MM.1S (cell line): Measurements from ENCODE around the gene SLC38A10.

Experiments used
- DNase-seq: peaks from one replicate; pipeline ENCODE4 v3.0.0-alpha.2; 2015
- H2AFZ ChIP-seq: fragments of 300-600 bp; sonication (generic); 2 replicates; pipeline ENCODE4 v1.6.0; 2016; ENCODE audit warnings: antibody characterized with exemption, low read length
- H3F3A ChIP-seq: fragments of 300-600 bp; sonication (generic); 2 replicates; pipeline ENCODE4 v1.6.1; 2016; ENCODE audit warnings: mild to moderate bottlenecking, antibody characterized with exemption, low read length, moderate library complexity, mixed read lengths; ENCODE audit not compliant: insufficient read depth
- H3K27ac ChIP-seq: fragments of 300-600 bp; sonication (generic); 2 replicates; pipeline ENCODE4 v1.5.1; 2016; ENCODE audit warnings: mild to moderate bottlenecking, low read length
- H3K27me3 ChIP-seq: fragments of 300-600 bp; sonication (generic); replicated peaks from 2 replicates; pipeline ENCODE4 v1.6.0; 2016; ENCODE audit warnings: low read length; ENCODE audit not compliant: insufficient read depth
- H3K36me3 ChIP-seq: fragments of 300-600 bp; sonication (generic); replicated peaks from 2 replicates; pipeline ENCODE4 v1.6.1; 2016; ENCODE audit warnings: mild to moderate bottlenecking, low read length, mixed read lengths; ENCODE audit not compliant: insufficient read depth
- H3K4me1 ChIP-seq: fragments of 300-600 bp; sonication (generic); 2 replicates; pipeline ENCODE4 v1.6.1; 2016; ENCODE audit warnings: low read length, mixed read lengths
- H3K4me2 ChIP-seq: fragments of 300-600 bp; sonication (generic); 2 replicates; pipeline ENCODE4 v1.6.0; 2016; ENCODE audit warnings: low read depth, low read length
- H3K4me3 ChIP-seq: fragments of 300-600 bp; sonication (generic); 2 replicates; pipeline ENCODE4 v1.5.1; 2016; ENCODE audit warnings: low read length, mixed read lengths
- H3K79me2 ChIP-seq: fragments of 300-600 bp; sonication (generic); 2 replicates; pipeline ENCODE4 v1.6.1; 2016; ENCODE audit warnings: mixed run types, low read length, mixed read lengths
- H3K9ac ChIP-seq: fragments of 300-600 bp; sonication (generic); 2 replicates; pipeline ENCODE4 v1.6.1; 2016; ENCODE audit warnings: low read length, mixed read lengths
- H3K9me2 ChIP-seq: fragments of 300-600 bp; sonication (generic); replicated peaks from 2 replicates; pipeline ENCODE4 v1.6.1; 2016; ENCODE audit warnings: mild to moderate bottlenecking, low read length, mixed read lengths; ENCODE audit not compliant: insufficient read depth
- H3K9me3 ChIP-seq: fragments of 300-600 bp; sonication (generic); replicated peaks from 2 replicates; pipeline ENCODE4 v1.6.1; 2016; ENCODE audit warnings: mild to moderate bottlenecking, low read length, mixed read lengths; ENCODE audit not compliant: insufficient read depth
- H4K20me1 ChIP-seq: fragments of 300-600 bp; sonication (generic); 2 replicates; pipeline ENCODE4 v1.6.1; 2016; ENCODE audit warnings: mild to moderate bottlenecking, low read length, moderate library complexity, mixed read lengths; ENCODE audit not compliant: insufficient read depth
- EZH2 ChIP-seq: fragments of 300-600 bp; sonication (generic); optimal IDR thresholded peaks from 2 replicates; pipeline ENCODE3; 2017; ENCODE audit warnings: low read depth, mild to moderate bottlenecking, antibody characterized with exemption, low read length, mixed read lengths
- EZH2phosphoT487 ChIP-seq: fragments of 300-600 bp; sonication (generic); IDR thresholded peaks from 2 replicates; pipeline ENCODE4 v1.6.1; 2018; ENCODE audit warnings: antibody characterized with exemption, low read length
- TF ChIP-seq, protein P1 (sequence below): fragments of 300-600 bp; sonication (generic); IDR thresholded peaks from 2 replicates; pipeline ENCODE4 v1.5.1; 2016; ENCODE audit warnings: antibody characterized with exemption, low read length, mixed read lengths

SLC38A10 gene

DNA sequence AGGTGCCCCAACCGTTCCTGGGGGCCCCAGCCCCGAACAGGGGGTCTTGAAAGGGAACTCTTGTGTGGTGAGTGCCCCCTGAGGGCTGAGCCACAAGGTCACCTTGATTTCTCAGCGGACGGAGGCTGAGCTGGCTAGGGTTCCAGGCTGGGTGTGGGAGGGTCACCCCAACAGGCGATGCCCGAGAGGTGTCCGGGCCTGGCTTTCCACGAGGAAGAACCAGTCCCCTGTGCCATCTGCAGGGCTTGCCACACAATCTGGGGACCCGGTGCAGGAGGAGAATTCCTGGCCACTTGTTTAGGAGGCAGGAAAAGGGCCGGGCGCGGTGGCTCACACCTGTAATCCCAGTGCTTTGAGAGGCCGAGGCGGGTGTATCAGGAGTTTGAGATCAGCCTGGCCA is 16.8 kb upstream of the SLC38A10 start:
- no peak overlapping the region for H3K4me2 ChIP-seq
- TF ChIP-seq EZH2 = no peak
- TF ChIP-seq EZH2phosphoT487 = no peak
- TF ChIP-seq, protein P1, sequence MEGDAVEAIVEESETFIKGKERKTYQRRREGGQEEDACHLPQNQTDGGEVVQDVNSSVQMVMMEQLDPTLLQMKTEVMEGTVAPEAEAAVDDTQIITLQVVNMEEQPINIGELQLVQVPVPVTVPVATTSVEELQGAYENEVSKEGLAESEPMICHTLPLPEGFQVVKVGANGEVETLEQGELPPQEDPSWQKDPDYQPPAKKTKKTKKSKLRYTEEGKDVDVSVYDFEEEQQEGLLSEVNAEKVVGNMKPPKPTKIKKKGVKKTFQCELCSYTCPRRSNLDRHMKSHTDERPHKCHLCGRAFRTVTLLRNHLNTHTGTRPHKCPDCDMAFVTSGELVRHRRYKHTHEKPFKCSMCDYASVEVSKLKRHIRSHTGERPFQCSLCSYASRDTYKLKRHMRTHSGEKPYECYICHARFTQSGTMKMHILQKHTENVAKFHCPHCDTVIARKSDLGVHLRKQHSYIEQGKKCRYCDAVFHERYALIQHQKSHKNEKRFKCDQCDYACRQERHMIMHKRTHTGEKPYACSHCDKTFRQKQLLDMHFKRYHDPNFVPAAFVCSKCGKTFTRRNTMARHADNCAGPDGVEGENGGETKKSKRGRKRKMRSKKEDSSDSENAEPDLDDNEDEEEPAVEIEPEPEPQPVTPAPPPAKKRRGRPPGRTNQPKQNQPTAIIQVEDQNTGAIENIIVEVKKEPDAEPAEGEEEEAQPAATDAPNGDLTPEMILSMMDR = no peak
- H3K4me3 ChIP-seq = no peak overlapping the region
- no peak overlapping the region for H2AFZ ChIP-seq
- H3K27me3 ChIP-seq = peaks cover 92% of the 10 kb centered on the region
- H3K36me3 ChIP-seq = no peaks in the 10 kb centered on the region
- H3K4me1 ChIP-seq = no peaks in the 10 kb centered on the region
- no peaks in the 10 kb centered on the region for H3F3A ChIP-seq
- no peaks in the 10 kb centered on the region for H3K9me2 ChIP-seq
- H3K27ac ChIP-seq = no peak overlapping the region
- DNase-seq = no peak
- no peaks in the 10 kb centered on the region for H3K79me2 ChIP-seq
- no peaks in the 10 kb centered on the region for H4K20me1 ChIP-seq
- no peak overlapping the region for H3K9ac ChIP-seq
- no peaks in the 10 kb centered on the region for H3K9me3 ChIP-seq

DNA sequence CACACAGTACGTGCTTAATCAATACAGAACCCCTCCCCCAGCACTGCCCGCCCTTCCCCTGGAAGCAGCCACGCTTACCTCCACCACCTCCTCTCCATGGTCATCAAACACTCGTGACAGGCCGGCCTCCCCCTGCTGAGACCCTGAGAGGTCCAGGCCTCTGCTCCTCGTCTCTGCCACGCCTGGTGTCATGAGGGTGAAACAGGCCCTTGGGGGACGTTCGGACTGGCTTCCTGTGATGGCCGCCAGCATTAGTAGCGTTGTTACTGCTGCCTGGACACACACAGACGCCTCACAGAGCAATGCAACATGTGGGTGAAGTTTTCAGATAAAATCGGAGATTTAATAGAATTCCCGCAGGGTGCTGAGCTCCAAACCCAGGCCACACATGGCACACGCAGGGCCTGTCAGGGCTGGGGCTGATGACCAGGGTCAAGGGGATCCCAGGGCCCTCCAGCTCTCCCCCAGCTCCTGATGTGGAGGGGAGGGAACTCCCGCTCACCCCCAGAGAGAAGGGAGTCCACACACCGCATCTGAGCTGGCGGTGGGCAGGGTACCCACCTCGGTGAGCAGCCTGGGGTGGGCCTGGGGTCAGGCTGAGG is 15.9 kb upstream of the SLC38A10 start:
- Histone ChIP-seq H3K27me3 (peaks cover 92% of the 10 kb centered on the region), H3K9me3 (no peaks in the 10 kb centered on the region), H3K9me2 (no peaks in the 10 kb centered on the region), H3K4me1 (no peaks in the 10 kb centered on the region), H2AFZ (no peak overlapping the region), H3K4me3 (no peak overlapping the region), H3F3A (no peaks in the 10 kb centered on the region), H3K27ac (no peak overlapping the region), H4K20me1 (no peaks in the 10 kb centered on the region), H3K36me3 (no peaks in the 10 kb centered on the region), H3K79me2 (no peaks in the 10 kb centered on the region), H3K4me2 (no peak overlapping the region), H3K9ac (no peak overlapping the region)
- TF ChIP-seq EZH2phosphoT487 = no peak
- no peak for DNase-seq

DNA sequence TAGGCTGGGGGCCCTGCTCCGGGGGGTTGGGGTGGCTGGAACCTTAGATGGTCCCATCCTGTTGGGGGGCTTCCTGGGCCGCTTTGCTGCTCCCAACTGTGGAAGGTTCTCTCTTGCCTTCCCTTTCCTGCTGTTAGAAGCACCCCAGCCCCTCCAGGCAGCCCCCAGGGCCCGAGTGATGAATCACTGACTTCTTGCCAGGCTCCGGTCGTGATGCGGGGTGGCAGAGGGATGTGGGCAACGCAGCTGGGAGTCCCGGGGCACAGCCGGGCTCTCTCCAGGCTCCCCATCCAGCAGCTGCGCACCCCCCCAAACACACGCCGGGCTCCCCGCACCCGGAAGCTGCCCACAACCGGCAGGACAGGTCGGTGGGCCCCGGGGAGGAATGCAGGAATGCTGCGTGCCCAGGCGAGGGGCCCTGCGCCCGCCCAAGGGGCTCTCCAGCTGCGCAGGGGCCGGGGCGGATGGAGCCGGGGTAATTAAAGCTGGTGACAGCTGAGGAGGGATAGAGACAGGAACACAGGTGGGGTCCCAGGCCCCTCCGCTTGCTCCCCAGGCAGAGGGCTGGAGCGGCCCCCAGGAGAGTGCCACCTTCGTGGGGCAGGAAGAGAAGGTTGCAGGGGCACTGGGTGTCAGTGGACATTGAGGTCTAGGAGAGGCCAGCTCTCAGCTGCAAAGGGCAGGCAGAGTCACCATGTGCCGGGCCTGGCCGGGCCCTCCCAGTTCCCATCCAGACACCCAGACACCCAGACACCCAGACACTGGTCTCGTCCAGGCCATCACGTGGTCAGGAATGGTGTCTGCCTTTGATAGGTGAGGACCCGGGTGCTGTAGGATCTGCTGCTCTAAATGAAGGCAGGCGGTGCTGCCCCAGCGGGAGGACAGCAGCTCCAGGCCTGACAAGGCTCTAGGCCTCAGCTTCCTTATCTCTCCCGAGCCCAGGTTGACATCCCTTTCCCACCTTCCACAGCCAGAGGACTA is 15.0 kb upstream of the SLC38A10 start:
- H3K4me1 ChIP-seq = no peaks in the 10 kb centered on the region
- no peak overlapping the region for H3K4me3 ChIP-seq
- H3K4me2 ChIP-seq = peak overlapping the region; percentile 58; the same call in 1 of the 2 replicates

More for the DNA sequence above, 15.0 kb upstream of the SLC38A10 start:
- no peaks in the 10 kb centered on the region for H4K20me1 ChIP-seq
- no peaks in the 10 kb centered on the region for H3F3A ChIP-seq
- H3K79me2 ChIP-seq = no peaks in the 10 kb centered on the region
- no peaks in the 10 kb centered on the region for H3K9me3 ChIP-seq
- H3K9ac ChIP-seq = no peak overlapping the region
- TF ChIP-seq, protein P1 = no peak
- TF ChIP-seq EZH2 = no peak
- no peak for TF ChIP-seq EZH2phosphoT487
- H3K27ac ChIP-seq = no peak overlapping the region
- H3K36me3 ChIP-seq = no peaks in the 10 kb centered on the region
- peaks cover 92% of the 10 kb centered on the region for H3K27me3 ChIP-seq
- no peak for DNase-seq
- no peak overlapping the region for H2AFZ ChIP-seq
- no peaks in the 10 kb centered on the region for H3K9me2 ChIP-seq
